ENCODE measurements around the gene DYNC1LI1. TPM values are rescaled to one million over a fixed set of nuclear protein-coding genes. Genes with fewer than 3 reads are reported as not detected.

The DYNC1LI1 gene
- total RNA-seq, 1 experiment from 2014 or later = 42.8 TPM

Small RNA genes lying within 50 kb of the gene (microRNA-seq; reads per million reads assigned to microRNA genes)
- not detected for gene MIR548AY (ENCODE audit: borderline number of aligned reads)

Other genes starting within 250 kb of the DYNC1LI1 start
- gene CMTM7, start 179.0 kb downstream of the DYNC1LI1 start, total RNA-seq (2021) = 19.9 to 24.0 TPM (median 23.4 TPM) in 3 replicates
- gene CMTM6, start 68.0 kb downstream of the DYNC1LI1 start, total RNA-seq (2021) = 36.0 to 42.3 TPM (median 39.3 TPM) in 3 replicates
- 37.5 to 40.0 TPM (median 38.7 TPM) in 3 replicates for gene CNOT10, start 114.3 kb upstream of the DYNC1LI1 start, total RNA-seq (2021)
- 237 to 274 TPM (median 238 TPM) in 3 replicates for gene TRIM71, start 247.1 kb upstream of the DYNC1LI1 start, total RNA-seq (2021)

Measured in WTC11 (cell line).